ENCODE data around the gene STARD5.

Gene STARD5

DNA sequence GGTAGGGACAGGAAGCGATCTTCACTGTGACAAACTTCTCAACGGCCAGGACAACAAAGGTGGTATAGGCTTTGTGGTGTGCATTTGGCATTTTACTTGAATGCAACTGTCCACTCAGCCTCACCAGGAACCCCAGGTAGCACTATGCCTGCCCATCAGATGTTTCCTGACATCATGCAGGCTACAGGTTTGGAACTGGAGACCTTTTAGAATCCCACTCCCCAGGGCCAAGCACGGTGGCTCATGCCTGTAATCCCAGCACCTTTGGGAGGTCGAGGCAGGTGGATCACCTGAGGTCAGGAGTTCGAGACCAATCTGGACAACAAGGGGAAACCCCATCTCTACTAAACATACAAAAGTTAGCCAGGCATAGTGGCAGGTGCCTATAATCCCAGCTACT, 9.6 kb downstream of the STARD5 start:
- ATAC-seq (ENCODE audit: insufficient read depth, low read depth) (no peak), DNase-seq (no peak)
- Histone ChIP-seq H3K79me2 (ENCODE audit: insufficient read depth, low read length) (no peaks in the 10 kb centered on the region), H3K27ac (ENCODE audit: low read length) (no peak overlapping the region), H3K4me2 (ENCODE audit: insufficient read depth, low read length) (no peak overlapping the region), H3K4me3 (ENCODE audit: low read depth in 1 of 2, low read length in 2 of 2) (no peak overlapping the region), H4K20me1 (ENCODE audit: insufficient read depth, low read length) (no peaks in the 10 kb centered on the region), H3K27me3 (ENCODE audit: insufficient read depth, low read length, poor library complexity) (no peaks in the 10 kb centered on the region), H3K9ac (ENCODE audit: low read depth, low read length) (no peak overlapping the region), H3K9me3 (ENCODE audit: insufficient read depth, low read length, severe bottlenecking) (no peaks in the 10 kb centered on the region), H3K36me3 (ENCODE audit: insufficient read depth, low read length) (peaks cover 77% of the 10 kb centered on the region), H3K4me1 (ENCODE audit: insufficient read depth, low read length) (no peaks in the 10 kb centered on the region), H2AFZ (ENCODE audit: low read depth, low read length) (no peak overlapping the region)
- no peak for TF ChIP-seq EZH2 (IDR thresholded peaks at IDR 0.05; ENCODE audit: borderline replicate concordance, low read depth, low read length, severe bottlenecking)
- TF ChIP-seq, protein P1, sequence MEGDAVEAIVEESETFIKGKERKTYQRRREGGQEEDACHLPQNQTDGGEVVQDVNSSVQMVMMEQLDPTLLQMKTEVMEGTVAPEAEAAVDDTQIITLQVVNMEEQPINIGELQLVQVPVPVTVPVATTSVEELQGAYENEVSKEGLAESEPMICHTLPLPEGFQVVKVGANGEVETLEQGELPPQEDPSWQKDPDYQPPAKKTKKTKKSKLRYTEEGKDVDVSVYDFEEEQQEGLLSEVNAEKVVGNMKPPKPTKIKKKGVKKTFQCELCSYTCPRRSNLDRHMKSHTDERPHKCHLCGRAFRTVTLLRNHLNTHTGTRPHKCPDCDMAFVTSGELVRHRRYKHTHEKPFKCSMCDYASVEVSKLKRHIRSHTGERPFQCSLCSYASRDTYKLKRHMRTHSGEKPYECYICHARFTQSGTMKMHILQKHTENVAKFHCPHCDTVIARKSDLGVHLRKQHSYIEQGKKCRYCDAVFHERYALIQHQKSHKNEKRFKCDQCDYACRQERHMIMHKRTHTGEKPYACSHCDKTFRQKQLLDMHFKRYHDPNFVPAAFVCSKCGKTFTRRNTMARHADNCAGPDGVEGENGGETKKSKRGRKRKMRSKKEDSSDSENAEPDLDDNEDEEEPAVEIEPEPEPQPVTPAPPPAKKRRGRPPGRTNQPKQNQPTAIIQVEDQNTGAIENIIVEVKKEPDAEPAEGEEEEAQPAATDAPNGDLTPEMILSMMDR (IDR thresholded peaks at IDR 0.05; ENCODE audit: borderline replicate concordance, extremely low read depth, low read length, poor library complexity, severe bottlenecking): no peak

- H3K27me3 ChIP-seq (ENCODE audit: insufficient read depth, low read length, poor library complexity): no peaks in the 10 kb centered on the region
- no peak overlapping the region for H3K4me3 ChIP-seq (ENCODE audit: low read depth in 1 of 2, low read length in 2 of 2)
- DNase-seq (no peak), ATAC-seq (ENCODE audit: insufficient read depth, low read depth) (no peak)
- no peaks in the 10 kb centered on the region for H4K20me1 ChIP-seq (ENCODE audit: insufficient read depth, low read length)
- no peaks in the 10 kb centered on the region for H3K9me3 ChIP-seq (ENCODE audit: insufficient read depth, low read length, severe bottlenecking)
- H3K79me2 ChIP-seq (ENCODE audit: insufficient read depth, low read length): no peaks in the 10 kb centered on the region
- TF ChIP-seq, protein P1 (IDR thresholded peaks at IDR 0.05; ENCODE audit: borderline replicate concordance, extremely low read depth, low read length, poor library complexity, severe bottlenecking): no peak
- TF ChIP-seq EZH2 (IDR thresholded peaks at IDR 0.05; ENCODE audit: borderline replicate concordance, low read depth, low read length, severe bottlenecking): no peak
- H3K4me2 ChIP-seq (ENCODE audit: insufficient read depth, low read length): no peak overlapping the region
- H3K4me1 ChIP-seq (ENCODE audit: insufficient read depth, low read length): no peaks in the 10 kb centered on the region
- H3K27ac ChIP-seq (ENCODE audit: low read length): no peak overlapping the region
- no peak overlapping the region for H3K9ac ChIP-seq (ENCODE audit: low read depth, low read length)
- no peak overlapping the region for H2AFZ ChIP-seq (ENCODE audit: low read depth, low read length)
- peaks cover 78% of the 10 kb centered on the region for H3K36me3 ChIP-seq (ENCODE audit: insufficient read depth, low read length)
These were observed 10.3 kb downstream of the STARD5 start for GRCh38 chr15:81313686-81314085.

GRCh38 chr15:81312790-81313543, 11.0 kb downstream of the STARD5 start:
- Histone ChIP-seq H3K9me3 (ENCODE audit: insufficient read depth, low read length, severe bottlenecking) (no peaks in the 10 kb centered on the region), H3K9ac (ENCODE audit: low read depth, low read length) (no peak overlapping the region), H3K79me2 (ENCODE audit: insufficient read depth, low read length) (no peaks in the 10 kb centered on the region), H3K4me1 (ENCODE audit: insufficient read depth, low read length) (no peaks in the 10 kb centered on the region), H3K27ac (ENCODE audit: low read length) (no peak overlapping the region), H3K4me3 (ENCODE audit: low read depth in 1 of 2, low read length in 2 of 2) (no peak overlapping the region), H4K20me1 (ENCODE audit: insufficient read depth, low read length) (no peaks in the 10 kb centered on the region), H3K27me3 (ENCODE audit: insufficient read depth, low read length, poor library complexity) (no peaks in the 10 kb centered on the region), H3K36me3 (ENCODE audit: insufficient read depth, low read length) (peaks cover 78% of the 10 kb centered on the region), H2AFZ (ENCODE audit: low read depth, low read length) (no peak overlapping the region), H3K4me2 (ENCODE audit: insufficient read depth, low read length) (no peak overlapping the region)
- no peak for TF ChIP-seq EZH2 (IDR thresholded peaks at IDR 0.05; ENCODE audit: borderline replicate concordance, low read depth, low read length, severe bottlenecking)
- TF ChIP-seq, protein P1 (IDR thresholded peaks at IDR 0.05; ENCODE audit: borderline replicate concordance, extremely low read depth, low read length, poor library complexity, severe bottlenecking): no peak
- DNase-seq: no peak
- ATAC-seq (ENCODE audit: insufficient read depth, low read depth): no peak

Data from DND-41 (cell line).